HG03521 (cell line): ENCODE measurements around the gene SP140L.
"Not testable (repeated sequence)": the region's sequence is repeated elsewhere in the genome, so short reads cannot be mapped to it uniquely, and the experiment has no call there.

ENCODE experiments used
- ATAC-seq: cut with Tn5 transposase; IDR thresholded peaks from one replicate; pipeline ENCODE4 v1.9.1; 2021; ENCODE audit warnings: mild to moderate bottlenecking, moderate library complexity; ENCODE audit not compliant: unreplicated experiment

SP140L gene

DNA sequence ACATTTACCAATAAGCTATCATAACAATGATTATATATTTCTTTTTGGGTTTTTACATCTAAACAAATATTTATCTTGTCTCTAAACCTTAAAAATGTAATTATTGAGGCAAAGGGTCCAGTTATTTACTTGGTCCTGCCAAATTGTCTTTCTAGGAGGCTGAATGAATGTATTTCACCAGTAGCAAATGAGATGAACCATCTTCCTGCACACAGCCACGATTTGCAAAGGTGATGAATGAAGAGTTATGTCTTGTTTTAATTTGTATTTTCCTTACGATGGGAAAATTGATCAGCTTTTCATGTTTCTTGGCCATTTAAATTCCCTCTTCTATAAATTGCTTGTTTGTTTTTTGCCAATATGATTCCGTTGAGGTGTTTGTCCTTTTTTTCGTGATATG lies 90.4 kb downstream of the SP140L start:
- ATAC-seq = no peak

GRCh38 chr2:230418341-230419016 lies 91.5 kb downstream of the SP140L start:
- no peak for ATAC-seq

DNA sequence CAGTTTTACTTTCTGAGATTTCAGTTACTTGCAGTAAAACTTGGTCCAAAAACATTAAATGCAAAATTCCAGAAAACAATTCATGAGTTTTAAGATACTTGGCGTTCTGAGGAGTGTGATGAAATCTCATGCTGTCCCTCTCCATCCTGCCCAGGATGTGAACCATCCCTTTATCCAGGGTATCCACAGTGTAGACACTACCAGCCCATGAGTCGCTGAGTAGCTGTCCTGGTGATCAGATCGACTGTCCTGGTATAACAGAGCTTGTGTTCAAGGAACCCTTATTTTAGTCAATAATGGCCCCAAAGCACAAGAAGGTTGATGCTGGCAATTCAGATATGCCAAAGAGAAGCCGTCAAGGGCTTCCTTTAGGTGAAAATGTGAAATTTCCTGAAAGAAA lies 92.2 kb downstream of the SP140L start:
- no peak for ATAC-seq

GRCh38 chr2:230422149-230422548 lies 95.2 kb downstream of the SP140L start:
- ATAC-seq = no peak

GRCh38 chr2:230423851-230424458 lies 97.0 kb downstream of the SP140L start:
- ATAC-seq = no peak

GRCh38 chr2:230425377-230425776 lies 98.4 kb downstream of the SP140L start:
- no peak for ATAC-seq

DNA sequence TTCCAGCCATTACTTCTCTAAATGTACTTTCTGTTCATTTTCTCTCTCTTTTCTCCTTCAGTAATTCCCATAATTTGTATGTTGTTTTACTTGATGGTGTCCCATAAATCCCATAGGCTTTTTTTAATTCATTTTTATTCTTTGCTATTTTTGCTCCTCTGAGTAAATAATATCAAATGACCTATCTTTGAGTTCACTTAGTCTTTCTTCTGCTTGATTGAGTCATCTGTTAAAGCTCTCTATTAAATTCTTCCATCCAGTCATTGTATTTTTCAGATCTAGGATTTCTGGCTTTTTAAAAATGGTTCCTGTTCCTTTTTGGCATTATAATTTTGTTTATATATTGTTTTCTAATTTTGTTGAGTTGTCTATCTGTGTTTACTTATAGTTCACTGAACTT lies 102.5 kb downstream of the SP140L start:
- no peak for ATAC-seq

DNA sequence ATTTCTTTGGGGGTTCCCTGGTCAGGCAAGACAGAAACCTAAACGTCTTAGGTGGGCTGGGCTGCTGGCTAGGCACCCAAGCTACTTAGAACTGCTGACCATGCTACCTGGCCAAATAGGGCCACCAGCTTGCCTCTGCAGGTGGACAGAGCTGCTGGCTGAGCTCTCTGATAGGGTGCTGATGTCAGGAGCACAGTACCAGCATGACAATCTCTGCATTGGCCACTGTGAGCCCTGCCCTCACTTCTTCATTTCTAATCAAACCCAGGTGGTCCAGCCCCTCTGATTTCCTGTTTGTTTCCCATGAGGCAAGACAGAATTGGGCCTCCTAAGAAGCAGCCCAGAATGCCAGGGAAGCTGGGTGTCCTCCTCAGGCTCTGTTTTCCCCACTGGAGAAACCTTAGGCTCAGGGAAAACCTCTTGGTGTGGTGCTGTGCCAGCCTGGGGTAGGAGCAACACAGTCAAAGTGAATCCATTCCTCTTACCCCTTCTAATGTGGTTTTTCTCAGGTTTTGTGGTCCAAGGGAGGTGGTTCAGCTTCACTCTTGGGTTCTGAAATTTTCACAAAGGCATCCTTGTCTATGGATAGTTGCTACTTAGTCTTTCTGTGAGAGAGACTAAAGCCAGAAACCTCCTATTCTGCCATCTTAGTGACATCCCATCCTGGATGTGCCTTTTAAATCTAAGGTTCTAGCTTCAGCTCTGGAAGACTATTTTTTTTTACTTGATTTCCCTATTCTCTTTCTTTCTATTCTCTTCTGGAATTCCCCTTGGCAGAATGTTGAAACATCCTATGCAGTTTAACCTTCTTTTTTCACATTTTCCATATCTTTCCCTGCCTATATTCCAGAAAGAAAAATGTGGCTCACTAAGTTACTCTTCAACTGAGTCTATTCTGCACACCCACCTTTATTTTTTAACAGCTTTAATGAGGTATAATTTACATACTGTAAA lies 104.2 kb downstream of the SP140L start:
- ATAC-seq = no peak

- ATAC-seq = no peak
Observed at GRCh38 chr2:230434677-230435324, 107.8 kb downstream of the SP140L start.

- ATAC-seq = no peak
Observed at GRCh38 chr2:230435431-230435830, 108.4 kb downstream of the SP140L start.

GRCh38 chr2:230439121-230439520 lies 112.1 kb downstream of the SP140L start:
- ATAC-seq = not testable (repeated sequence)

- no peak for ATAC-seq
Observed at GRCh38 chr2:230439590-230439989, 112.6 kb downstream of the SP140L start.

DNA sequence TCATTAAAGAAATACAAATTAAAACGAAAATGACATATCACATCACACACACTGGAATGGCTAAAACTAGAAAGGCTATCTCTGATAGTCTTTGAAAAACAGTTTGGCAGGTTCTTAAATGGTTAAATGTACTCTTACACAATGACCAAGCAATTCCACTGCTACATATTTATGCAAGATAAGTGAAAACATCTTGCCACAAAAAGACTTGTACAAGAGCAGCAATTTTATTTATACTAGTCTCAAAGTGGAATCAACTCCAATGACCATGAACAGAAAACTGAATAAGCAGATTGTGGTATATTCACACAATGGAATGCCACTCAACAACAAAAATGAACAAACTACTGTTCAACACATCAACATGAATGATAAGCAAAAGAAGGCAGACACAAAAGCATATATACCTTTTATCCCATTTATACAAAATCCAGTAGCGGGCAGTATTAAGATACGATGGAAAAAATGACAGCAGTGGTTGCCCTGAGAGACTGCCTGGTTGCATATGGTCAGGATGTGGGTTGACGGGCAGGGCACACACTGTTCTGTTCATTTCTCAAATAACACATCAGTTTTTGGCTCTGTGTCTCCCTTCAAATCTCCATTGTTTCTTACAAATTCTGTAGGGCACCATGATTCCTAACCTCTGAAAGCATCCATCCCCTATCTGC lies 114.4 kb downstream of the SP140L start:
- ATAC-seq = peak; percentile 41

- no peak for ATAC-seq
Observed at GRCh38 chr2:230443541-230443940, 116.5 kb downstream of the SP140L start.

DNA sequence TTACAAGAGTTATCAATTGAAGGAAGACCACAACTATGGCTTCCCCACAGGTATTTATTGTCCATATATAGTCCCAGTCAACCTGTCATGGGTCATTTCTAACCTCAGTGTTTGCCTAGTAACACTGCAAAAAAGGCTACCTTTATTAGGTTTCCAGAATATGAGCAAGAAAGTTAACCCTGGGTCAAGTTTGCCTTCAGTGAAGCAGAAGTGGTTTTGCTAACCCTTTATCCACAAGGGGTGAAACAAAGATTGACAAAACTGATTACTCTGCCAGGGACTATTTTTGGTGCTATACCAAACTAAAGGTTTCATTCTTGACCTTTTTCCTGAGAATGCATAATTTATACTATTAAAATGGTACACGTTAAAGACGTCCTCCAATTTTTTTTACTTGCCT lies 117.8 kb downstream of the SP140L start:
- no peak for ATAC-seq

GRCh38 chr2:230447036-230447435 lies 120.0 kb downstream of the SP140L start:
- ATAC-seq = no peak

- peak; percentile 76 for ATAC-seq
Observed at GRCh38 chr2:230447455-230448451, 120.8 kb downstream of the SP140L start.

DNA sequence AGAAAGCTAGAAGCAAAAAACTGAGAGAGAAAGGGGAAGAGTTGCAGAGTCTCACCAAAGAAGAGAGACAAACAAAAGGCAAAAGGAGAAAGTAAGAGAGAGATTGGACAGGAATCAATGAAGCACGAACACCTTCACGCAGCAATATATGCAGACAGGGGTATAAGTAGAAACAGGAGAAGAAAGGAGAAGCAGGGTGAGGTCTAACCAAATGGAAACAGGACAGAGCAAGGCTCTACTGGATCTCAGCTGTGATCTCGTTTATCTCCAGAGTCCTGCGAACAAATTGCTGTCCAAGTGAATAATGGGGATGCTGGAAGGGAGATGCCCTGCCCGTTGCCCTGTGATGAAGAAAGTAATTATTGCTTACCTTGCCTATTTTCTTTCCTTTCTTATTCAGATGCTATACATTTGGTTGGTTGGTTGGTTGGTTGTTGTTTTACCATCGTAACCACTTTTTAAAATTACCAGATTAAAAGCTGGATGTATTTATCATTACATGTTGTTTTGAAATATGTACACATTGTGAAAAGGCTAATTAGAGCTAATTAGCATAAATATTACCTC lies 123.0 kb downstream of the SP140L start:
- ATAC-seq = no peak

DNA sequence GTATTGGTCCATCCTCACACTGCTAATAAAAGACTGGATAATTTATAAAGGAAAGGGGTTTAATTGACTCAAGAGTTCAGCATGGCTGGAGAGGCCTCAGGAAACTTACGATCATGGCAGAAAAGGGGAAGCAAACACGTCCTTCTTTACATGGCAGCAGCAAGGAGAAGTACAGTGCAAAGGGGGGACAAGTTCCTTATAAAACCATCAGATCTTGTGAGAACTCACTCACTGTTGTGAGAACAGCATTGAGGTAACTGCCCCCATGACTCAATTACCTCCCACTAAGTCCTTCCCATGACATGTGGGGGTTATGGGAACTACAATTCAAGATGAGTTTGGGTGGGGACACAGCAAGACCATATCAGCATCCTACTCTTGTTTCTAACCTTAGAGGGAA lies 126.0 kb downstream of the SP140L start:
- no peak for ATAC-seq
